ENCODE results near the gene GHSR.

DNA sequence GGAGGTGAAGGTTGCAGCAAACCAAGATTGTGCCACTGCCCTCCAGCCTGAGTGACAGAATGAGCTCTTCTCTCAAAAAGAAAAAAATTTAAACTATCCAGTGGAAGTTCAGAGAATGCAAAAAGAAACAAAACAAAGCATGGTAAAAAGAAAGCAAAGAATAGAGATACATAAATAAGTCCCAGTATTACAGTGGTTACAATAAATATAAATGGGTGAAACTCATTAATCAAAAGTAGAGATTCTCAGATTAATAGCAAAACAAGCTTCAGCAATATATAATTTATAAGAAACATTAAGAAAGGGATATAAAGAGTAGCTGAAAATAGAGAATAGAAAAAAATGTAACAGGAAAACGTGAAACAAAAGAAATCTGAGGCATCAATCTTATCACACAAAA lies 23.6 kb upstream of the GHSR start:
- TF ChIP-seq EZH2phosphoT487 (IDR thresholded peaks at IDR 0.05): no peak
- no peak for TF ChIP-seq EZH2 (IDR thresholded peaks at IDR 0.05)
